ENCODE data around the gene PRRX2.

Gene PRRX2

DNA sequence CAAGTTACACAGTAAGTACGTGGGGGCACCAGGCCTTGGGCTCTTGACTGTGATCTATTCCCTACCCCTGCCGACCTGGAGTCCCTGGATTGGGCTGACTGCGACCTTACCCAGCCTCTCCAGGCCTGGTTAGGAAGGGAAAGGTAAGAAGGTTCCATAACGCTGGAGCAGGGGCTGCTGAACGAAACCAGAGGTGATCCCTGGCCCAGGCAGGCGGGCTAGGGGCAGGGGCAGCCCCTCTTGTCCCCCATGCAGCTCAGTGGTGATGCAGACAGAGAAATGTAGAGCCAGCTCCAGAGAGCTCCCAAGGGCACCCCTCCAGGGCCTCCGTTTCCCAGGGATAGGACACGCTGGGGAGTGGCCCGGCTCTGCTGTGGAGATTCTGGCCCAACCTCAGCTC is 14.1 kb downstream of the PRRX2 start:
- no peak for DNase-seq (ENCODE audit: low read depth)

DNA sequence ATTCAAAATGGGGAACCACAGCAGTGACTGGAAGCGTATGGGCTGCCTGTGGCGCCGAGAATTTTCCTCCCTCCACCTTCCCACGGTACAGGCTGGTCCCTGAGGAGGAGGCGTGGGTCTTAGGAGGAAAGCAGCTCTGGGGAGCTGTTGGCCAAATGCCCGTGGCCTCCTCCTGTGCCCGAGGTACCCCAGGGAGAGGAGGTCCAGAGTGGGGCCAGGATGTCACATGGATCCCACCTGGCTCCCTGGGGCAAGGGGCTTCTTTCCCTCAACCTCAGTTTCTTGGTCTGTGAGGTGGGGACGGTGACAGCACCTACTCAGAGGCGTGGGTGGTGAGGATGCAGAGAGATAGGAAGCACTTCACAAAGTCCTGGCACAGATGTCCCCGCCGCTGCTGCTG is 16.5 kb downstream of the PRRX2 start:
- DNase-seq (ENCODE audit: low read depth): no peak

DNA sequence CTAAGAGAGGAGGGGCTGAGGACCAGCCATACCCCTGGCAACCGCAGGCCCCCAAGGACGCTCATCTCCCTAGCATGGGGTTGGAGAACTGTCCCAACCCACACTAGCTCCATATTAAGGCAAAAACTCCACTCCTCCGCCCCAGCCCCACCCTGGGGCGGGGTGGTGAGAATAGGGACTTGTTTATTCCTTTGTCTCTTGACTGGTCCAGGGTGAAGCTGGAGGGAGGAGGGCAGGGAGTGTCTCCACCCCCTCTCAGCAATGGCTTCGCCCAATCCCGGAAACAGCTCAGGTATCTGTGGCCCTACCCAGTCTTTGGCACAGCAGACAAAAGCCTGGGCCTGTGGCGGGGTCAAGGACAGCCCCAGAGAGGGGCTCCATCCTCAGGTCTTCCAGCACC is 16.9 kb downstream of the PRRX2 start:
- DNase-seq (ENCODE audit: low read depth): no peak

DNA sequence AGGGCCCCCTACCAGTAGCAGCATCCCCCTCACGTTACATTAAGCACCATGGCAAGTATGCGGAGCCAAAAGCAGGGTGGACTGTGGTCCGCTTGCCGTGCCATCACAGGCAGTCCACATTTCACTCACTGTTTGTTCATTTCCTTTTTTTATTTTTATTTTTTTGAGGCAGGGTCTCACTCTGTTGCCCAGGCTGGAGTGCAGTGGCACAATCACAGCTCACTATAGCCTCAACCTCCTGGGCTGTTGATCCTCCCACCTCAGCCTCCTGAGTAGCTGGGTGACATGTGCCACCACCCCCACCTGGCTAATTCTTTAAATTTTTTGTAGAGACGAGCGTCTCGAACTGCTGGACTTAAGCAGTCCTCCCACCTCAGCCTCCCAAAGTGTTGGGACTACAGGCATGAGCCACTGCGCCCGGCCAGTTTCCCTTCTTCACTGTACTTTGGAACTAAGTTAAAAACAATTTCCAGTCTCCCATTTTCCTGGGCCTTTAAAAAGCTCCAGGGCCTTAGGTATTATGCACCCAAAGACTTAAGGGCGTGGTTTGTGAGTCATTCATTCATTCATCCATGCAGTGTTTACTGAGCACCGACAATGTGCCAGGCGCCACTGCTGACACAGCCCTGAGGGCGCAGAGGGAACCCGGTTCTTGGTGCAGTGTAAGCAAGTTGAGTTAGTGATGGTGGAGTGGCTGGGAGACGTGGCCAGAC is 19.9 kb downstream of the PRRX2 start:
- no peak for DNase-seq (ENCODE audit: low read depth)

DNA sequence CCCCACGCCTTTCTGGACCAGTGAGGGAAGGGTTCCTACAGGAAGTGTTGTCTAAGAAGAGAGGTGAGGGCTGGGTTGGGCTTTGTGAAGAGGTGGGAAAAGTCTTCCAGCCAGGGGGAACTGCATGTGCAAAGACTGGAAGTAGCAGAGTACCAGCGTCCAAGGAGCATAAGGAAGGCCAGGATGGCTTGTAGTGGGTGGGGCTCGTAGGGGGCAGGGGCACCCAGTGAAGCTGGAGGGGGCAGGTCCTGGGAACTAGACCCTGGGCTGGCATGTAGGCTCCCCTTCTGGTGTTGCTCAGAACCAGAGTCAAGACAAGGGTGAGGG is 20.4 kb downstream of the PRRX2 start:
- no peak for DNase-seq (ENCODE audit: low read depth)

DNA sequence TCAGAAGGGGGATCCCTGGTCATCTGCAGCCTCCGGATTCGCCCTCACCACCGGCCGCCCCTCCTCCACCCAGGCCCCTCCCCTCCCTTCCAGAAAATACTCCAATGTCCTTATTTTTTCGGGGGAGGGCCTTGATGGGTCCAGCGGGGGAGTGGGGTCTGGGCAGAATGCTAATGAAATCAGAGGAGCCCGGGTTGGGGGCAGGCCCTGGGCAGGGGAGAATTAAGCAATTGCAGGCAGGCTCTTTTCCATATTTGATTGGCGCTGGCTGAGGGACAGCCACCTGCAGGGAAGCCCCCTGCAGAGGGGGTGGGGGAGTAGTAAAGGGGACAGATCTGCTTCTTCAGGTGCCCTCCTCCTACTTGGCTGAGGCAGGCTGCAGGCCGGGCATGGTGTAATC is 21.3 kb downstream of the PRRX2 start:
- DNase-seq (ENCODE audit: low read depth): no peak

DNA sequence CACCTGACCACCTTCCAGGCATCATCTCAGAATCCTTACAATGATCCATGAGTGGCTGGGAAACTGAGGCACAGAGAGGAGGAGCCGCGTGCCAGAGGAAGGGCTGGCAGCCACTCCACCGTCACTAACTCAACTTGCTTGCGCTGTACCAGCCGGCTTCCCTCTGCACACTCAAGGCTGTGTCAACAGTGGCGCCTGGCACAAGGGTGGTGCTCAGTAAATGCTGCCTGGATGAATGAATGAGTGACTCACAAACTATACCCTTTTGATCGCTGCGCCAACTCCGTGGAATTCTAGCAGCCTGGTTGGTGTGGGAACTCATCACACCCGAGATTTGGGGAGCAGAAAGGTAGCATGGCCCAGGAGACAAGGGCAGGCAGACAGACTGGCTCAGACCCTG is 21.9 kb downstream of the PRRX2 start:
- DNase-seq (ENCODE audit: low read depth): no peak

DNA sequence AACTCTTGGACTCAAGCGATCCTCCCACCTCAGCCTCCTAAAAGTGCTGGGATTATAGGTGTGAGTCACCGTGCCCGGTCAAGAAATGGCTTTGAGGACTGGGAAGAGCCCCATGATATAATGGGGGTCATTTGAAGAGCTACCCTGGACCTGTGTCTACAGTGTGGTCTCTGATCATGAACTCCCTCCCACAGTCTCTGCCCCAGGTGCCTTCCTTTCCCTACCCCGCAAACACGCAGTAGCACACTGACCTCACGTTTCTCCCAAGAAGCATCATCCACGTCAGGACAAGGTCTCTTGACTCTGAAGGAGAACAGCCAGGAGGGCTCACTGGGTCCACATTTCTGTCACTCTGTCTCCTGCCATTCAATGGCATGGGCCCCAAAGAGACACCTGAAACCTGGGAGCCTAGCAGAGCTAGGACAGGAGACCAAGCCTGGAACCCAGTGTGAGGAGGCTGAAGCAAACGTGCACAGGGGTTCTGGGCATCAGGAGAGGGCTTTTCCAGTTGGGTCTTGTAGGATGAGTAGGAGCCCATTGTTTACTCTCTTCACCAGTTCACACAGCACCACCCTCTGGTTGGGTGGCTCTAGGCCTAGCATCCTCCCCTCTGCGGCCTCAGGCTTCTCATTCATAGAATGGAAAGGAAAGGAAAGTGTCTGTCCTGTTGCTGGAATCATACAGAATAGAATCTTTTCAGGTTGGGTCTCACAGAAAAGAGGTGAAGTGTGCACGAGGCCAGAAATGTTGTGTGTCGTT is 23.0 kb downstream of the PRRX2 start:
- no peak for DNase-seq (ENCODE audit: low read depth)

DNA sequence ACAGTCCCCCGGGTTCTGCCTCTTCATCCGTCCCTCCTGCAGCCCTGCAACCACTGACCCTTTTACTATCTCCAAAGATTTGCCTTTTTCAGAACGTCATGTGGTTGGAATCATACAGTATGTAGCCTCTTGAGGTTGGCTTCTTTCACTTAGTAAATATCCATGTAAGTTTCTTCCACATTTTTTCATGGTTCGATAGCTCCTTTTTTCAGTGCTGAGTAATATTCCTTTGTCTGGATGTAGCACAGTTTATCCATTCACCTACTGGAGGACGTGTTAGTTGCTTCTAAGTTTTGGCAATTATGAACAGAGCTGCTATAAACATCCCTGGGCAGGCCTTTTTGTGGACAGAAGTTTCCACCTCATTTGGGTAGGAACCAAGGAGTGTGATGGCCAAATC is 27.1 kb downstream of the PRRX2 start:
- no peak for DNase-seq (ENCODE audit: low read depth)

DNA sequence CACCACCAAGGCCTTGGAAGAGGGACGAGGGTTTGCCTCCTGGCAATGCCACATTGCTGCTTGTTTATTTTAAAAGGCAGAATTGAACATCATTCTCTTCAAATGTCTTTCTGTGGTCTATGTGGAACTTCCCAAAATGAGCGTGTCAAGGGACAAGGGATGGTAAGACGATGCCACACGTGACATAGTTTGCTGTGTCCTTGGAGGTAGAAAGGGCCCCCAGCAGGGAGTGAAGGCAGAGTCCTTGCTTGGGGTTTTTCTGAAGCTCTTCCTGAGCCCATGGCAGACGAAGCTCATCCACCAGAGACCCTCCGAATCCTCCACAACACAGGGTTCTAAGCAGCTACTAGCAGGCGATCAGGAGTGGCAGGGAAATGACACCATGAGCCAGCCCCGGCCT is 28.3 kb downstream of the PRRX2 start:
- DNase-seq (ENCODE audit: low read depth): no peak

DNA sequence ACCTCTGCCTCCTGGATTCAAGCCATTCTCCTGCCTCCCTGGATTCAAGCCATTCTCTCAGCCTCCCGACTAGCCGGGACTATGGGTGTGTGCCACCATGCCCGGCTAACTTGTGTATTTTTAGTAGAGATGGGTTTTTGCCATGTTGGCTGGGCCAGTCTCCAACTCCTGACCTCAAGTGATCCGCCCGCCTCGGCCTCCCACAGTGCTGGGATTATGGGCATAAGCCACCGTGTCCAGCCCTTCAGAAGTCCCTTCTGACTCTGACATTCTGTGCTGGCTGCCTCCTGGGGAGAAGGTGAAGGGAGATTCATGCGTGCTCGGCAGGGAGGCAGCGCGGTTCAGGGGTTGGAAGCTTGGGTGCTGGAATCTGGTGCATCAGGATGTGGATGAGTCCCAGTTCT is 28.8 kb downstream of the PRRX2 start:
- no peak for DNase-seq (ENCODE audit: low read depth)

DNA sequence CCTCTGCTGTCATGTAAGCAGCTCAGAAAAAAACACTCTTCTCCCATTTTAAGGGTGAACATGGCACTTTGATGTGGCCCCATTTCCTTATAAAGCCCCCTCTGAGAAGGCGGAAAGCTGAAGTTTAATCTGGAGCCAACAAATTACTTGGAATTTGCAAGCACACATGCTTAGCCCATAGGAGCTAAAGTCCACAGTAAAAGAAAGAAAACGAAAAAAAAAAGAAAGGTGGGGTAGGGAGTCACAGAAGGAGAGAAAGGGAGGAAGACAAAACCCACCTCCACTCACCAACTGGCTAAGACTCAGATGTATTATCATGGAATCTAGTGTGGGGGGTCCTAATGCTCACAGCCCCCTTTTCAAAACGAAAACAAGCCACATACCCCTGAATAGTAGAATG is 30.4 kb downstream of the PRRX2 start:
- no peak for DNase-seq (ENCODE audit: low read depth)

DNA sequence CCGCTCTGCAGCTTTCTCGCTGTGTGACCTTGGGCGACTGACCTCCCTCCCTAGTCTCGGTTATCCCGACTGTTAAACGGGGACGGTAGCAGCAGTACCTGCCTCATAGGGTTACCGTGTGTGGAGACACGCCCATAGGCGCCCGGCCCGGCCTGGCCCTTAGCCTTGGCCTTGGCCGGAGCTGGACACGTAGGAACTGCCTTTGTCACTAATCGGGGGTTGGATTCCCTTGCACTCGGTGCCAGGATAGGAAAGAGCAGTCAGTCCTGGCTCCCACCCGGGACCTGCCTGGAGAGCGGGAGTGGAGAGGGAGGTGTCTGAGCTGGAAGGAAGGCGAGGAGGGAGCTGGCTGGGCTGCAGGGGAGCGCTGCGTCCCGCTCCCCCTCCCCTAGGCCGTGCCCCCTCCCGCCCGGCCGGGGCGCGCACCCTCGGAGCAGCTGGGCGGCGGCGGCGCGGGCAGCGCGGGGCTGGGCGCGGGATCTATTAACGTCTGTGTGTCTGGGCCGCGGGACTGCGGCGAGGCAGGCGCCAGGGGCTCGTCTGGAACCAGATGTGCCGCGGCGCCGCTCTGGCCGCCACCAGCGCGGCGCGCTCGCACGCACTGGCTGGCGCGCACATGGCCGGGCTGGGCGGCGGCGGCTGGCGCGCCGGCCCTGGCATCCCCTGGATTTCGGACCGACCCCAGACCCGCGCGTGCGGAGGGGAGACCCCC is 31.7 kb downstream of the PRRX2 start:
- no peak for DNase-seq (ENCODE audit: low read depth)

DNA sequence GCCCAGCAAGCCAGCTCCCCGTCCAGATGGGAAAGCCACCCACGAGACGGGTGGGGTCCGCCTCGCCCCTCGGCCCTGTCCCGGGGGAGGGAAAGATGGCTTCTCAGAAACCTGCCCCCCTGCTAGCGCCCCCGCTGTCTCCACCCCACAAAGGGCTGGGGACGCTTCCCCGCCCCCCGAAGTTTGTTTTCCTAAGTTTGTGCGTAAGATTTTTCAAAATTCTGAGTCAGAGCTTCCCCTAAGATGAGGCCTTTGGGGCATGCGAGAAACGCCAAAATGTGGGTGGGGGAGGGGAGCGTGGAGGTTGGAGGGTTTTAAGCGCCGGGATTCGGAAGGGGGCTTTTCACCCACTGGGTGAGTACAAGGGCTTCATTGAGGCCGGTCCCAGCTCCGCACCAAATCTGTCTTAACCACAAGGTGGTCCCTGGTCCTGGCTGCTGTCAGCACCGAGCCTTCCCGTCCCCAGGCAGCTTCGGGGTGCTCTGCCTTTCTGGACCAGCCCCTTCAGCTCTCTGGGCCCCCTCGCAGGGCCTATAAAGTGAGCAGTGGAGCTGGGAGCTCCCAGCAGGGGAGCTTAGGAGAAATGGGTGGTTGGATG is 32.3 kb downstream of the PRRX2 start:
- no peak for DNase-seq (ENCODE audit: low read depth)

DNA sequence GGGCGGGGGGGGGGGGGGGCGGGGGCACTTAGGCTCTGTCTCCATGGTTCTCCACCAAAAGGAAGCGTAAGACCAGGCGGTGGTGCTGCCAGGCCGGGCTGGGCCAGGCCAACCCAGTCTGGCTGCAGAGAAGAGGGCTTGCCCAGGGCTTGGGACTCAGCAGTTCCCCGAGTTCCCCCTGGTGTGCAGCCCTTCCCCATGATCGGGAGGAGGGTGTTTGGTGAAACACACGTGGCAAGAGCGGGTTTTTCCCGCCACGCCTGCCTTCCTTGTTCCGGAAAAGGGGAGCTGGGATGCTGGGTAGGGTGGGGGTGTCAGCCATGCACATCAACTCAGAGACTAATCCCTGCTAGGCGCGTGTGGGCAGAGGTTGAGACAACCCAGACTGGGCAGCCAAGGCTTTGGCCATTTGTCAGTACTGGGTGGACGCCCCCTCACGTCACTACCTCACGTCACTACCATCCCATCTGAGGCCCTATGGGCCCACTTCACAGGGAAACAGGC is 32.9 kb downstream of the PRRX2 start:
- DNase-seq (ENCODE audit: low read depth): no peak

DNA sequence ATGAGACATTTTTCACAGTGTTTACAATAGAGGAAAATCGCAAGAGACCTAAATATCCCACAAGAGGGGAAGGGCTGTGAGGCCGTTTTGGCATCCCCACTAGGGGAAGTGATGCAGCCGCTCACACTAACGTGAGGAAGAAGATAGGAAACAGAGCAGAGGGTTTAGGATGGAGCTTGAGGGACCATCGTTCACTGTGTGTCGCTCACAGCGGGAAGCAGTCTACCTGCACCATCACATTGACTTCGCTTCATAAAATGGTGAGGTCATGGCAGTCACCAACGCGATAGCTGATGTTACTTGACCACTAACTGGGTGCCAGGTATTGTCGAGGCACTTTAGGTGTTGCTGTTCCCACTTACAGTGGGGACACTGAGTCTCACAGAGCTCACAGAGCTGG is 35.6 kb downstream of the PRRX2 start:
- no peak for DNase-seq (ENCODE audit: low read depth)

DNA sequence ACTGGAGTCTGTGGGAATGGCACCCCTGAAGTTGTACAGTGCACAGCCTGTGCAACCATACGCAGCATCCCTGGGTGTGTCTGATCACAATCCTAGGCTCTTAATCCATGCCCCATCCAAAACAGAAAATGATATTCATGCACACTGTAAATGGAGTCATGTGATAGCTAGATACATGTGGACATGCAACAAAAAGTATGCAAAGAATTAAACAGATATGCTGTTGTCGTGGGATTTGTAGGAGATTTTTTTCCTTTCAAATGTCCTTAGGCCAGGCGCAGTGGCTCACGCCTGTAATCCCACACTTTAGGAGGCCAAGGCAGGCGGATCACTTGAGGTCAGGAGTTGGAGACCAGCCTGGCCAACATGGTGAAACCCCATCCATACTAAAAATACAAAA is 36.1 kb downstream of the PRRX2 start:
- DNase-seq (ENCODE audit: low read depth): no peak

DNA sequence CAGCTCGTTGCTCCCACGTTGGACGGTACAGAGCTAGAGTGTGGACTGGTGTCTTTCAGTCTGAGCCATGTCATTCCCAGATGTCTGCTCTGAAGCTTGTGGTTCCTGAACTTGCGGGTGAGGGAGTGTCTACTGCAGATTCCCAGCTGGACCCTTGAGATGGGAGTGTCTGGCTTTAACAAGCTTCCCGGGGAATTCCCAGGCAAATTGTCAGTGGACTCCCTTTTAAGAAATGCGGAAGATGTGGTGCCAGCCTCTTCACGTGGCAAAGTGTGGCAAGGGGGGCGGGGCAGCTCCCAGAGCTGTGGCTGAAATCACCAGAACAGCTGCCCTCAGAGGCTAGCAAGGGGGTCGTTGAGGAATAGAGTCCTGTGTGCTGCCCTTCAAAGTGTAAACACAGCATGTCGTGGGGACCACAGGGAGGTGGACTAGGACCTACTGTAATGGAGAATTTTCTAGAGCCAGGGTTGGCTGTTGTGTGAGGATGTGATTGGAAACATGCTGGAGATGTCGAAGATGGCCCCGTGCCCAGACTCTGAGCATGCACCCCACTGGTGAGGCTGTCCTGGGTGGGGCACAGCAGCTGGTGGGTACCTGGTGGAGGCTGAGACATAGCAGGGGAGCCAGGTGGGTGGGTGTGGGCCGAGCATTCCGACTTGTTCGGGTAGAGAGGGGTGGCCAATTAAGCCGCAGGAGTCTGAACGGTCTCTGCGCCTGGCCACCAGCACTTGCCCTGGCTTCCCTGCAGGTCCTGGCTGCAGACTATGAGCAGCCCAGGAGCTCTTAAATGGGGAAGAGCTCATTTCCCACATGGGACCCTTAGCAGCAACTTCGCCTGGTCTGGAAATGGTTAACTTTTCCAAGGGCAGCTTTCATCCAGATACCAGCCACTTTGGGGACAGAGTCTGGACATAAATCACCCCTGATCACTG is 37.4 kb downstream of the PRRX2 start:
- no peak for DNase-seq (ENCODE audit: low read depth)

DNA sequence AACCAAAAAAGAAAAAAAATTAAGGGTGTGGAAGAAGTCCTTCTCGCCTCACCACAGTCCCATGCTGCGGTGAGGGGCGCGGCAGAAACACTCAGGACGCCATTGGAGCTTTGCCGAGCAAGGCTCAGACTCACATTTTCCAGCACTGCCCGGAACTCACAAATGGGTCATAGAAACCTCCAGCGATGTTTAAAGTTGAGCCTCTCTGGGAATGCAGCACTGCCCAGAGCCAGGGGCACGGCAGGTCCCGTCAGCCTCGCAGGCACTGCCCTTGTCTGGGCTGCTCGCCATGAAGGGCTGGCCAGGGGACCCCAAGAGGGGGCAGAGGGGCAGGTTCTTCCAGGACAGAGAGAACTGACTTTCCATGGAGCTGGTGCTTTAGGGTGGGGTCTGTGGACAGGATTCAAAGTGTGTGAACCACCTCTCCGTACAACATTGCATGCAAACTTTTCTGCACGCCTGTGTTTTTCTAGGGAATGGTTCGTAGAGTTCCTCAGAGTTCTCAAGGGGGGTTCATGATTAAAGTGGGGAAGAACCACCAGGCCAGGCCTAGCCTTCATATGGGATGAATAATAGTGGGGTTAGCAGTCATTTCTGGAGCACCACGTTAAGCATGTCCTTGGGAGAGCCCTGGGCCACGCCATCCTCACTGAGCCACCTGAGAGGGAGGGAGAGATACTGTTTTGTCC is 38.4 kb downstream of the PRRX2 start:
- DNase-seq (ENCODE audit: low read depth): no peak

DNA sequence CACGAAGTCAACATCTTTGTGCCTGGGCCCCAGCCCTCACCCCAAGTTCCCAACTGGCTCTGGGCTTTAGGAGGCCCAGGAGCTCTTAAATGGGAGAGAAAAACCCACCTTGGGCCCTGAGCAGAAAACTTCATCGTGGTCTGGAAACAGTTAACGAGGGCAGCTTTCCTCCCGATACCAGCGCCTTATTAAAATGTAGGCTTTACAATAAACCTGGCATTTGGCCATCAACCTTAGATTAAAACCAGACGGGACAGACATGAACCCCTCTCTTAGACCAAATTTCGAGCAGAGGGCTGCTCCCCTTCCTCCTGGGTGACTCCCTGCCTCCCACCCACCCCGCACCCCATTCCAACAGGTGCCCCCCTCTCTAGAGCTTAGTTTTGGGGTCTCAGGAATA is 39.4 kb downstream of the PRRX2 start:
- no peak for DNase-seq (ENCODE audit: low read depth)

DNA sequence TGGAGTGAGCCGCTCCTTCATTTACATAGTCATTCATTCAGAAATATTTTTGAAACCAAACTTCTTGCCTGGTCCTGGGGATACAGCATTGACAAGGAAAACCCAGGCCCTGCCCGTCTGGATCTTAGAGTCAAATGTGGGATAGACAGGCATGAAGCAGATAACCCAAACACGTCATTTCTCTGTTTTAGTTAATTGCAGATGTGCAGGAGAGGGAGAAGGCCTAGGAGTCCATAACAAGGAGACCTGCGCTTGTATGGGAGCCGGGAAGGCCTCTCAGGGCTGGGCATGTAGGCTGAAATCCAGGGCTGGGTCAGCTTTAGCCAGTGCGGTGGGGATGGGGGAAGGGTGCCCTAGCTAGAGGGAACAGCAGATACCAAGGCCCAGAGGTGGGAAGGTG is 43.3 kb downstream of the PRRX2 start:
- DNase-seq (ENCODE audit: low read depth): no peak

Measured in non-pigmented ciliary epithelial cell (primary cell).